DND-41 (cell line): ENCODE measurements around the gene LRRC27.

ENCODE experiments used
- ATAC-seq: fragments of 200-7000 bp; cut with Tn5 transposase; 3 replicates; pipeline ENCODE4 v1.9.1; 2021; ENCODE audit warnings: low read depth; ENCODE audit not compliant: insufficient read depth
- DNase-seq: peaks from one replicate; pipeline ENCODE4 v3.0.0-alpha.2; 2020
- H2AFZ ChIP-seq: 2 replicates; pipeline ENCODE4 v1.6.0; 2012; ENCODE audit warnings: low read depth, low read length
- H3K27ac ChIP-seq: 2 replicates; pipeline ENCODE4 v1.5.1; 2012; ENCODE audit warnings: low read length, inconsistent platforms
- H3K27me3 ChIP-seq: fragments of 200-600 bp; sonication (generic); 2 replicates; pipeline ENCODE4 v1.6.0; 2012; ENCODE audit warnings: low read length, mild to moderate bottlenecking, inconsistent platforms; ENCODE audit not compliant: insufficient read depth, poor library complexity
- H3K36me3 ChIP-seq: 2 replicates; pipeline ENCODE4 v1.5.1; 2012; ENCODE audit warnings: low read length, inconsistent platforms; ENCODE audit not compliant: insufficient read depth
- H3K4me1 ChIP-seq: 2 replicates; pipeline ENCODE4 v1.5.1; 2012; ENCODE audit warnings: mild to moderate bottlenecking, low read length; ENCODE audit not compliant: insufficient read depth
- H3K4me2 ChIP-seq: 2 replicates; pipeline ENCODE4 v1.6.0; 2012; ENCODE audit warnings: mild to moderate bottlenecking, moderate library complexity, low read length, inconsistent platforms; ENCODE audit not compliant: insufficient read depth
- H3K4me3 ChIP-seq, 2 experiments: fragments of 200-600 bp in 1 of 2; shearing (Covaris generic) in 1 of 2; 2 replicates each; pipeline ENCODE4 v1.5.1; 2012 to 2016; ENCODE audit warnings: inconsistent platforms in 2 of 2, low read length in 2 of 2, mild to moderate bottlenecking in 2 of 2, low read depth in 1 of 2, moderate library complexity in 1 of 2
- H3K79me2 ChIP-seq: 2 replicates; pipeline ENCODE4 v1.6.0; 2012; ENCODE audit warnings: low read length, inconsistent platforms; ENCODE audit not compliant: insufficient read depth
- H3K9ac ChIP-seq: 2 replicates; pipeline ENCODE4 v1.6.0; 2012; ENCODE audit warnings: low read depth, mild to moderate bottlenecking, inconsistent platforms, low read length, moderate library complexity
- H3K9me3 ChIP-seq: 2 replicates; pipeline ENCODE4 v1.5.1; 2012; ENCODE audit warnings: low read length, moderate library complexity, mild to moderate bottlenecking, inconsistent platforms; ENCODE audit not compliant: insufficient read depth, severe bottlenecking
- H4K20me1 ChIP-seq: 2 replicates; pipeline ENCODE4 v1.6.0; 2012; ENCODE audit warnings: low read length; ENCODE audit not compliant: insufficient read depth
- CTCF ChIP-seq: IDR thresholded peaks from 2 replicates; pipeline ENCODE4 v1.5.1; 2012; ENCODE audit warnings: borderline replicate concordance, low read length, moderate library complexity, mild to moderate bottlenecking; ENCODE audit not compliant: poor library complexity, severe bottlenecking; ENCODE audit errors: extremely low read depth
- EZH2 ChIP-seq: IDR thresholded peaks from 3 replicates; pipeline ENCODE4 v1.6.1; 2012; ENCODE audit warnings: borderline replicate concordance, low read depth, mild to moderate bottlenecking, moderate library complexity, low read length, inconsistent platforms; ENCODE audit not compliant: severe bottlenecking

Gene LRRC27

GRCh38 chr10:132368881-132369635, 37.1 kb downstream of the LRRC27 start:
- Histone ChIP-seq H3K4me3 (no peak overlapping the region), H3K36me3 (peaks cover 3% of the 10 kb centered on the region; the same call in 1 of the 2 replicates), H3K27me3 (no peaks in the 10 kb centered on the region), H4K20me1 (no peaks in the 10 kb centered on the region), H3K9me3 (no peaks in the 10 kb centered on the region), H2AFZ (no peak overlapping the region), H3K4me2 (no peak overlapping the region), H3K27ac (no peak overlapping the region), H3K4me1 (no peaks in the 10 kb centered on the region; the same call in 1 of the 2 replicates), H3K79me2 (no peaks in the 10 kb centered on the region), H3K9ac (no peak overlapping the region)
- no peak for TF ChIP-seq EZH2
- TF ChIP-seq CTCF, result no peak
- no peak for DNase-seq
- ATAC-seq, result no peak

GRCh38 chr10:132369636-132370185, 37.7 kb downstream of the LRRC27 start:
- Histone ChIP-seq H3K4me1 (no peaks in the 10 kb centered on the region; the same call in 1 of the 2 replicates), H3K36me3 (peaks cover 3% of the 10 kb centered on the region; the same call in 1 of the 2 replicates), H3K27ac (no peak overlapping the region), H3K9me3 (no peaks in the 10 kb centered on the region), H3K4me2 (no peak overlapping the region), H3K27me3 (no peaks in the 10 kb centered on the region), H2AFZ (no peak overlapping the region), H3K79me2 (no peaks in the 10 kb centered on the region), H3K9ac (no peak overlapping the region), H4K20me1 (no peaks in the 10 kb centered on the region), H3K4me3 (no peak overlapping the region)
- ATAC-seq, result no peak
- DNase-seq, result no peak
- no peak for TF ChIP-seq CTCF
- TF ChIP-seq EZH2, result no peak

DNA sequence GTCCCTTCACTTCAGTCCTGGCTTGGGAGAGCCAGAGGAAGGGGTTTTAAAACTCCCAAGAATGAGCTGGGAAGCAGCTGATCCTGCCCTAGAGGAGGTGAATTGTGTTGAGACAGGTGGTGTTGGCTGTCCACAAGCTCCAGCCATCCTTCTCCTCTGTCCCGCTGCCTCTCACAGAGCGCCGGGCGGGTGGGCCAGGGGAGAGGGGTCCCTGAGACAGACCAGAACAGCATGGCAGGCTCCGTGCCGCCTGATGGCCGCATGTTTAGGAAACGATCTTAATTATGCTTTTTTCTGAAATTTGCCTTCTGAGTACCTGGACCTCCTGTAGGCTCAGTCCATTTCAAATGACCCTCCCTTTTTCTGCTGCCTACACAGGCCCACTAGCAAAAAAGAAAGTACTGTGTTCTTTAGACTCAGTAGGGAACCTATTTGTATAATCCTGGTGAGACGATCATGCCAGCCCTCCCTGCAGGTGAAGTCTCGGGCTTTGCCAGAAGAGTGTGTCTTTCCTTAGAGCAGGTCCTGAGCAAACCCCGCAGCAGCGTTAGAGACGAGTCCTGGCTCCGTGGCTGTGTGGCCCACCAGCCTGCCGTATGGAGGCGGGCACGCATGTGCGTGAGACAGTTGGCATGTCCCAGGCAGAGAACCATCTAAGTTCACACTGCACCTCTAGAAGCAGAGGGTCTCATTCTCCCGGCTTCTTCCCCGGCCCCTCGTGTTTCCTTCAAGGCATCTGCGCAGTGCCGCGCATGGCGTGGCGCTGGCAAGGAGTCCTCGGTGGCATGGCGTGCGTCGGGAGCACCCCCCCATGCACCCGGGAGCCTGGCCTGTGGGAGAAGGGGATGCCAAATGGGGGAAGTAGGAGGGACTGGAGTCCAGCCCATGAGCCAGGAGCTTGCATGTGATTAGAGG, 38.7 kb downstream of the LRRC27 start:
- DNase-seq, result no peak
- no peak for TF ChIP-seq CTCF
- TF ChIP-seq EZH2, result no peak
- Histone ChIP-seq H3K27ac (no peak overlapping the region), H2AFZ (no peak overlapping the region), H3K4me2 (no peak overlapping the region), H3K27me3 (no peaks in the 10 kb centered on the region), H3K4me1 (no peaks in the 10 kb centered on the region; the same call in 1 of the 2 replicates), H3K36me3 (peaks cover 3% of the 10 kb centered on the region; the same call in 1 of the 2 replicates), H4K20me1 (no peaks in the 10 kb centered on the region; the same call in 1 of the 2 replicates), H3K9ac (no peak overlapping the region), H3K4me3 (no peak overlapping the region), H3K9me3 (no peaks in the 10 kb centered on the region), H3K79me2 (no peaks in the 10 kb centered on the region)
- no peak for ATAC-seq
